OCI-LY1 (cell line): ENCODE measurements around the gene TOR3A.

Experiments
- H2AFZ ChIP-seq: fragments of 200-600 bp; sonication (generic), shearing (Covaris generic); 2 replicates; pipeline ENCODE4 v1.6.0; 2014; ENCODE audit warnings: antibody characterized with exemption, mild to moderate bottlenecking, low read length
- H3F3A ChIP-seq: fragments of 200-600 bp; sonication (generic), shearing (Covaris generic); 2 replicates; pipeline ENCODE4 v1.6.0; 2014; ENCODE audit warnings: mild to moderate bottlenecking, antibody characterized with exemption, low read length, moderate library complexity; ENCODE audit not compliant: insufficient read depth
- H3K27ac ChIP-seq: fragments of 200-600 bp; sonication (generic); 2 replicates; pipeline ENCODE4 v1.5.1; 2014; ENCODE audit warnings: low read length, mixed run types, mild to moderate bottlenecking, low read depth; ENCODE audit not compliant: poor library complexity, severe bottlenecking
- H3K27me3 ChIP-seq: fragments of 200-600 bp; sonication (generic); 2 replicates; pipeline ENCODE4 v1.6.0; 2014; ENCODE audit warnings: antibody characterized with exemption, mild to moderate bottlenecking, low read length, moderate library complexity; ENCODE audit not compliant: insufficient read depth
- H3K36me3 ChIP-seq: fragments of 200-600 bp; sonication (generic); 2 replicates; pipeline ENCODE4 v1.6.1; 2014; ENCODE audit warnings: mild to moderate bottlenecking, antibody characterized with exemption, low read length, moderate library complexity, mixed read lengths; ENCODE audit not compliant: insufficient read depth
- H3K4me1 ChIP-seq: fragments of 200-600 bp; sonication (generic); 2 replicates; pipeline ENCODE4 v1.5.1; 2014; ENCODE audit warnings: mild to moderate bottlenecking, low read length, moderate library complexity; ENCODE audit not compliant: insufficient read depth, severe bottlenecking
- H3K4me2 ChIP-seq: fragments of 200-600 bp; sonication (generic), shearing (Covaris generic); 2 replicates; pipeline ENCODE4 v1.6.1; 2014; ENCODE audit warnings: low read length
- H3K4me3 ChIP-seq: fragments of 200-600 bp; sonication (generic); 2 replicates; pipeline ENCODE4 v1.5.1; 2014; ENCODE audit warnings: low read length, low read depth, mild to moderate bottlenecking, mixed read lengths; ENCODE audit not compliant: poor library complexity, severe bottlenecking
- H3K79me2 ChIP-seq: fragments of 200-600 bp; shearing (Covaris generic); 2 replicates; pipeline ENCODE4 v1.6.1; 2016; ENCODE audit warnings: mixed run types, low read length, mixed read lengths; ENCODE audit not compliant: insufficient read depth
- H3K9ac ChIP-seq: fragments of 200-600 bp; sonication (generic), shearing (Covaris generic); 2 replicates; pipeline ENCODE4 v1.6.1; 2014; ENCODE audit warnings: mild to moderate bottlenecking, low read length, mixed read lengths
- H3K9me2 ChIP-seq: fragments of 200-600 bp; sonication (generic), shearing (Covaris generic); 2 replicates; pipeline ENCODE4 v1.6.1; 2014; ENCODE audit warnings: low read depth, mild to moderate bottlenecking, low read length, mixed read lengths
- H3K9me3 ChIP-seq: fragments of 200-600 bp; shearing (Covaris generic); 2 replicates; pipeline ENCODE4 v1.6.1; 2014; ENCODE audit warnings: low read length, mixed read lengths
- H4K20me1 ChIP-seq: fragments of 200-600 bp; sonication (generic), shearing (Covaris generic); 2 replicates; pipeline ENCODE4 v1.6.0; 2016; ENCODE audit warnings: mild to moderate bottlenecking, low read length; ENCODE audit not compliant: insufficient read depth
- EZH2 ChIP-seq: fragments of 200-600 bp; sonication (generic), shearing (Covaris generic); IDR thresholded peaks from 2 replicates; pipeline ENCODE4 v1.8.0; 2017; ENCODE audit warnings: borderline replicate concordance, mixed run types, mild to moderate bottlenecking, antibody characterized with exemption, low read length, moderate library complexity, mixed read lengths
- TF ChIP-seq, protein P1 (sequence below): fragments of 200-600 bp; sonication (generic), shearing (Covaris generic); IDR thresholded peaks from 2 replicates; pipeline ENCODE4 v1.5.1; 2017; ENCODE audit warnings: mild to moderate bottlenecking, antibody characterized with exemption, low read length, moderate library complexity, mixed read lengths

Gene TOR3A

GRCh38 chr1:179090923-179091322 is 9.1 kb downstream of the TOR3A start:
- Histone ChIP-seq H3K9me3 (no peaks in the 10 kb centered on the region), H3K27me3 (no peaks in the 10 kb centered on the region), H3F3A (no peaks in the 10 kb centered on the region), H3K9me2 (no peaks in the 10 kb centered on the region), H3K4me1 (peaks cover 27% of the 10 kb centered on the region), H3K27ac (no peak overlapping the region), H3K79me2 (no peaks in the 10 kb centered on the region), H3K4me2 (no peak overlapping the region), H3K4me3 (no peak overlapping the region), H3K9ac (no peak overlapping the region), H3K36me3 (peaks cover 89% of the 10 kb centered on the region), H4K20me1 (no peaks in the 10 kb centered on the region), H2AFZ (no peak overlapping the region)
- no peak for TF ChIP-seq EZH2
- TF ChIP-seq, protein P1, sequence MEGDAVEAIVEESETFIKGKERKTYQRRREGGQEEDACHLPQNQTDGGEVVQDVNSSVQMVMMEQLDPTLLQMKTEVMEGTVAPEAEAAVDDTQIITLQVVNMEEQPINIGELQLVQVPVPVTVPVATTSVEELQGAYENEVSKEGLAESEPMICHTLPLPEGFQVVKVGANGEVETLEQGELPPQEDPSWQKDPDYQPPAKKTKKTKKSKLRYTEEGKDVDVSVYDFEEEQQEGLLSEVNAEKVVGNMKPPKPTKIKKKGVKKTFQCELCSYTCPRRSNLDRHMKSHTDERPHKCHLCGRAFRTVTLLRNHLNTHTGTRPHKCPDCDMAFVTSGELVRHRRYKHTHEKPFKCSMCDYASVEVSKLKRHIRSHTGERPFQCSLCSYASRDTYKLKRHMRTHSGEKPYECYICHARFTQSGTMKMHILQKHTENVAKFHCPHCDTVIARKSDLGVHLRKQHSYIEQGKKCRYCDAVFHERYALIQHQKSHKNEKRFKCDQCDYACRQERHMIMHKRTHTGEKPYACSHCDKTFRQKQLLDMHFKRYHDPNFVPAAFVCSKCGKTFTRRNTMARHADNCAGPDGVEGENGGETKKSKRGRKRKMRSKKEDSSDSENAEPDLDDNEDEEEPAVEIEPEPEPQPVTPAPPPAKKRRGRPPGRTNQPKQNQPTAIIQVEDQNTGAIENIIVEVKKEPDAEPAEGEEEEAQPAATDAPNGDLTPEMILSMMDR: no peak

- no peak for TF ChIP-seq EZH2
- TF ChIP-seq, protein P1: no peak
- Histone ChIP-seq H3K27ac (no peak overlapping the region), H3K4me1 (peaks cover 26% of the 10 kb centered on the region), H3K4me3 (no peak overlapping the region), H3K27me3 (no peaks in the 10 kb centered on the region), H3K9me3 (no peaks in the 10 kb centered on the region), H3K9ac (no peak overlapping the region), H4K20me1 (no peaks in the 10 kb centered on the region), H2AFZ (no peak overlapping the region), H3K36me3 (peaks cover 92% of the 10 kb centered on the region), H3K4me2 (no peak overlapping the region), H3F3A (no peaks in the 10 kb centered on the region), H3K9me2 (no peaks in the 10 kb centered on the region), H3K79me2 (no peaks in the 10 kb centered on the region)
Measured at GRCh38 chr1:179091691-179092165, 9.9 kb downstream of the TOR3A start.

- no peak overlapping the region for H3K4me3 ChIP-seq
- H3K27ac ChIP-seq: no peak overlapping the region
- H4K20me1 ChIP-seq: no peaks in the 10 kb centered on the region
- H3K9me2 ChIP-seq: no peaks in the 10 kb centered on the region
- TF ChIP-seq, protein P1: no peak
- no peak for TF ChIP-seq EZH2
- no peak overlapping the region for H2AFZ ChIP-seq
- H3K79me2 ChIP-seq: no peaks in the 10 kb centered on the region
- no peak overlapping the region for H3K9ac ChIP-seq
- peaks cover 14% of the 10 kb centered on the region for H3K4me1 ChIP-seq
- H3K4me2 ChIP-seq: no peak overlapping the region
- no peaks in the 10 kb centered on the region for H3K27me3 ChIP-seq
- H3K9me3 ChIP-seq: no peaks in the 10 kb centered on the region
- no peaks in the 10 kb centered on the region for H3F3A ChIP-seq
- H3K36me3 ChIP-seq: peaks cover 94% of the 10 kb centered on the region
Measured at GRCh38 chr1:179092896-179093461, 11.1 kb downstream of the TOR3A start.
